ENCODE measurements around the gene GATA2.

DNA sequence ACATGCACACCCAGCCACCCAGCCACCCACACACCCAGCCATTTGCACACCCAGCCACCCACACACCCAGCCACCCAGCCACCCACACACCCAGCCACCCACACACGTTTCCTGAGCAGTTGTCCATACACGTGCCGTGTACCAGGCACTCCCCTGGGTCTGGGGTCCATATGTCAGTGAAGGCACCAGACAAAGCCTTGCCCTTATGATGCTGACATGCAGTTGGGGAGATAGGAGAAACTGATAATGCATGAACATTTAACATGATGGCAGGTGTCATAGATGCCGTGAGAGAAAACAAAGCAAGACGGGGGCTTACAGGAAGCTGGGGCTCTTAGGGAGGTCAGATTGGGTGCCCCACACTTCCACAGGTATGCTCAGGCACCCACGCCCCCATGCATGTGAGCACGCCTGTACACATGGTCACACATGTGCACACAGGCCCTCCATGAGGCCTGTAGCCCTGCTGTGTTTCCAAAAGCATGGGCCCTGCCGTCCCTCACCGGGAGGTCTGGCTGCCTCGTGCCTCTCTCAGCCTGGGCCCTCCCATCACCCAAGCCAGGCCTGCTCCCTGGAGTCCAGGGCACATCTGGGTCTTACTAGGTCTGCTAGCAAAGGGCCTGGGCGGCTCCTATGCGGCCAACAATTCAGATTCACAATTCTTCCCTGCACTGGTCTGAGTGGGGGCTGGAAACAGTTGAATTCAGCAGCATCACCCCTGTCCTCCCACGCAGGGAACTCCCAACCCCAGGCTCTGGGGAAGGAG is 22.7 kb downstream of the GATA2 start:
- TF ChIP-seq CHD4 (IDR thresholded peaks at IDR 0.05; ENCODE audit: borderline replicate concordance, low read length): no peak
- no peak for TF ChIP-seq KDM5A (IDR thresholded peaks at IDR 0.05; ENCODE audit: borderline replicate concordance, low read length)
- TF ChIP-seq, protein P1, sequence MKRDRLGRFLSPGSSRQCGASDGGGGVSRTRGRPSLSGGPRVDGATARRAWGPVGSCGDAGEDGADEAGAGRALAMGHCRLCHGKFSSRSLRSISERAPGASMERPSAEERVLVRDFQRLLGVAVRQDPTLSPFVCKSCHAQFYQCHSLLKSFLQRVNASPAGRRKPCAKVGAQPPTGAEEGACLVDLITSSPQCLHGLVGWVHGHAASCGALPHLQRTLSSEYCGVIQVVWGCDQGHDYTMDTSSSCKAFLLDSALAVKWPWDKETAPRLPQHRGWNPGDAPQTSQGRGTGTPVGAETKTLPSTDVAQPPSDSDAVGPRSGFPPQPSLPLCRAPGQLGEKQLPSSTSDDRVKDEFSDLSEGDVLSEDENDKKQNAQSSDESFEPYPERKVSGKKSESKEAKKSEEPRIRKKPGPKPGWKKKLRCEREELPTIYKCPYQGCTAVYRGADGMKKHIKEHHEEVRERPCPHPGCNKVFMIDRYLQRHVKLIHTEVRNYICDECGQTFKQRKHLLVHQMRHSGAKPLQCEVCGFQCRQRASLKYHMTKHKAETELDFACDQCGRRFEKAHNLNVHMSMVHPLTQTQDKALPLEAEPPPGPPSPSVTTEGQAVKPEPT (CRISPR knock-in tag; IDR thresholded peaks at IDR 0.05; ENCODE audit: low read depth): no peak
- TF ChIP-seq, protein P2, sequence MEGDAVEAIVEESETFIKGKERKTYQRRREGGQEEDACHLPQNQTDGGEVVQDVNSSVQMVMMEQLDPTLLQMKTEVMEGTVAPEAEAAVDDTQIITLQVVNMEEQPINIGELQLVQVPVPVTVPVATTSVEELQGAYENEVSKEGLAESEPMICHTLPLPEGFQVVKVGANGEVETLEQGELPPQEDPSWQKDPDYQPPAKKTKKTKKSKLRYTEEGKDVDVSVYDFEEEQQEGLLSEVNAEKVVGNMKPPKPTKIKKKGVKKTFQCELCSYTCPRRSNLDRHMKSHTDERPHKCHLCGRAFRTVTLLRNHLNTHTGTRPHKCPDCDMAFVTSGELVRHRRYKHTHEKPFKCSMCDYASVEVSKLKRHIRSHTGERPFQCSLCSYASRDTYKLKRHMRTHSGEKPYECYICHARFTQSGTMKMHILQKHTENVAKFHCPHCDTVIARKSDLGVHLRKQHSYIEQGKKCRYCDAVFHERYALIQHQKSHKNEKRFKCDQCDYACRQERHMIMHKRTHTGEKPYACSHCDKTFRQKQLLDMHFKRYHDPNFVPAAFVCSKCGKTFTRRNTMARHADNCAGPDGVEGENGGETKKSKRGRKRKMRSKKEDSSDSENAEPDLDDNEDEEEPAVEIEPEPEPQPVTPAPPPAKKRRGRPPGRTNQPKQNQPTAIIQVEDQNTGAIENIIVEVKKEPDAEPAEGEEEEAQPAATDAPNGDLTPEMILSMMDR (CRISPR knock-in tag; IDR thresholded peaks at IDR 0.05): no peak
- TF ChIP-seq, protein P3, sequence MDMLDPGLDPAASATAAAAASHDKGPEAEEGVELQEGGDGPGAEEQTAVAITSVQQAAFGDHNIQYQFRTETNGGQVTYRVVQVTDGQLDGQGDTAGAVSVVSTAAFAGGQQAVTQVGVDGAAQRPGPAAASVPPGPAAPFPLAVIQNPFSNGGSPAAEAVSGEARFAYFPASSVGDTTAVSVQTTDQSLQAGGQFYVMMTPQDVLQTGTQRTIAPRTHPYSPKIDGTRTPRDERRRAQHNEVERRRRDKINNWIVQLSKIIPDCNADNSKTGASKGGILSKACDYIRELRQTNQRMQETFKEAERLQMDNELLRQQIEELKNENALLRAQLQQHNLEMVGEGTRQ (IDR thresholded peaks at IDR 0.05; ENCODE audit: low read depth, low read length): no peak
- TF ChIP-seq, protein P3 (CRISPR knock-in tag; IDR thresholded peaks at IDR 0.05; ENCODE audit: borderline replicate concordance): no peak
- TF ChIP-seq JUND (CRISPR knock-in tag; IDR thresholded peaks at IDR 0.05): no peak
- no peak for TF ChIP-seq SRSF1 (optimal IDR thresholded peaks at IDR 0.05; ENCODE audit: low read depth, low read length)
- no peak for TF ChIP-seq NR3C1 (CRISPR knock-in tag; IDR thresholded peaks at IDR 0.05)
- TF ChIP-seq TCF12 (IDR thresholded peaks at IDR 0.05): no peak
- TF ChIP-seq TCF12 (CRISPR knock-in tag; IDR thresholded peaks at IDR 0.05): no peak
- TF ChIP-seq SMC3 (IDR thresholded peaks at IDR 0.05; ENCODE audit: low read length): no peak
- TF ChIP-seq ELF1 (CRISPR knock-in tag; IDR thresholded peaks at IDR 0.05): no peak
- TF ChIP-seq SP1 (IDR thresholded peaks at IDR 0.05): no peak
- TF ChIP-seq SP1 (CRISPR knock-in tag; IDR thresholded peaks at IDR 0.05): no peak
- TF ChIP-seq, protein P4, sequence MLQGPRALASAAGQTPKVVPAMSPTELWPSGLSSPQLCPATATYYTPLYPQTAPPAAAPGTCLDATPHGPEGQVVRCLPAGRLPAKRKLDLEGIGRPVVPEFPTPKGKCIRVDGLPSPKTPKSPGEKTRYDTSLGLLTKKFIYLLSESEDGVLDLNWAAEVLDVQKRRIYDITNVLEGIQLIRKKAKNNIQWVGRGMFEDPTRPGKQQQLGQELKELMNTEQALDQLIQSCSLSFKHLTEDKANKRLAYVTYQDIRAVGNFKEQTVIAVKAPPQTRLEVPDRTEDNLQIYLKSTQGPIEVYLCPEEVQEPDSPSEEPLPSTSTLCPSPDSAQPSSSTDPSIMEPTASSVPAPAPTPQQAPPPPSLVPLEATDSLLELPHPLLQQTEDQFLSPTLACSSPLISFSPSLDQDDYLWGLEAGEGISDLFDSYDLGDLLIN (CRISPR knock-in tag; IDR thresholded peaks at IDR 0.05; ENCODE audit: borderline replicate concordance): no peak
- TF ChIP-seq, protein P5, sequence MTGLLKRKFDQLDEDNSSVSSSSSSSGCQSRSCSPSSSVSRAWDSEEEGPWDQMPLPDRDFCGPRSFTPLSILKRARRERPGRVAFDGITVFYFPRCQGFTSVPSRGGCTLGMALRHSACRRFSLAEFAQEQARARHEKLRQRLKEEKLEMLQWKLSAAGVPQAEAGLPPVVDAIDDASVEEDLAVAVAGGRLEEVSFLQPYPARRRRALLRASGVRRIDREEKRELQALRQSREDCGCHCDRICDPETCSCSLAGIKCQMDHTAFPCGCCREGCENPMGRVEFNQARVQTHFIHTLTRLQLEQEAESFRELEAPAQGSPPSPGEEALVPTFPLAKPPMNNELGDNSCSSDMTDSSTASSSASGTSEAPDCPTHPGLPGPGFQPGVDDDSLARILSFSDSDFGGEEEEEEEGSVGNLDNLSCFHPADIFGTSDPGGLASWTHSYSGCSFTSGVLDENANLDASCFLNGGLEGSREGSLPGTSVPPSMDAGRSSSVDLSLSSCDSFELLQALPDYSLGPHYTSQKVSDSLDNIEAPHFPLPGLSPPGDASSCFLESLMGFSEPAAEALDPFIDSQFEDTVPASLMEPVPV (CRISPR knock-in tag; IDR thresholded peaks at IDR 0.05): no peak
